H9 (cell line): ENCODE data around the gene CPNE2. TPM values are rescaled to one million over a fixed set of nuclear protein-coding genes. Genes with fewer than 3 reads are reported as not detected.

Experiments used
- DNase-seq: peaks from one replicate; pipeline ENCODE4 v3.0.0-alpha.2; 2017
- H2AFZ ChIP-seq: one replicate; pipeline ENCODE4 v1.6.1; 2013; ENCODE audit warnings: mild to moderate bottlenecking, low read length, control low read depth, moderate library complexity
- H2AK5ac ChIP-seq: 2 replicates; pipeline ENCODE4 v1.6.1; 2013; ENCODE audit warnings: low read length, control low read depth, mixed read lengths; ENCODE audit not compliant: insufficient read length
- H2BK120ac ChIP-seq: one replicate; pipeline ENCODE4 v1.6.1; 2013; ENCODE audit warnings: low read depth, mild to moderate bottlenecking, low read length, control low read depth, inconsistent platforms; ENCODE audit not compliant: poor library complexity, severe bottlenecking
- H2BK12ac ChIP-seq: 2 replicates; pipeline ENCODE4 v1.6.1; 2013; ENCODE audit warnings: low read length, control low read depth, mixed read lengths, low read depth; ENCODE audit not compliant: insufficient read length
- H2BK15ac ChIP-seq: 2 replicates; pipeline ENCODE4 v1.6.1; 2013; ENCODE audit warnings: low read depth, low read length, control low read depth
- H2BK20ac ChIP-seq: one replicate; pipeline ENCODE4 v1.6.1; 2013; ENCODE audit warnings: low read depth, mild to moderate bottlenecking, low read length, control low read depth, inconsistent platforms; ENCODE audit not compliant: poor library complexity, severe bottlenecking
- H2BK5ac ChIP-seq: 2 replicates; pipeline ENCODE4 v1.6.1; 2013; ENCODE audit warnings: low read length, control low read depth, mixed read lengths; ENCODE audit not compliant: insufficient read length
- H3K14ac ChIP-seq: 2 replicates; pipeline ENCODE4 v1.6.1; 2013; ENCODE audit warnings: low read length, control low read depth; ENCODE audit not compliant: insufficient read depth
- H3K18ac ChIP-seq: 2 replicates; pipeline ENCODE4 v1.6.1; 2013; ENCODE audit warnings: low read depth, mild to moderate bottlenecking, mixed read lengths, low read length, control low read depth; ENCODE audit not compliant: insufficient read length
- H3K23ac ChIP-seq: 2 replicates; pipeline ENCODE4 v1.6.1; 2013; ENCODE audit warnings: low read length, control low read depth, mixed read lengths, low read depth; ENCODE audit not compliant: insufficient read length
- H3K23me2 ChIP-seq: 2 replicates; pipeline ENCODE4 v1.6.1; 2013; ENCODE audit warnings: low read depth, mild to moderate bottlenecking, mixed read lengths, low read length, control low read depth; ENCODE audit not compliant: insufficient read length, poor library complexity, severe bottlenecking
- H3K27ac ChIP-seq: 2 replicates; pipeline ENCODE4 v1.5.1; 2013; ENCODE audit warnings: low read length, control low read depth, mixed read lengths, low read depth; ENCODE audit not compliant: insufficient read length
- H3K27me3 ChIP-seq: 2 replicates; pipeline ENCODE4 v1.6.1; 2013; ENCODE audit warnings: low read length, control low read depth, inconsistent platforms; ENCODE audit not compliant: insufficient read depth
- H3K4ac ChIP-seq: 2 replicates; pipeline ENCODE4 v1.6.1; 2013; ENCODE audit warnings: low read depth, mild to moderate bottlenecking, control low read depth, inconsistent platforms, low read length, moderate library complexity
- H3K4me1 ChIP-seq: 2 replicates; pipeline ENCODE4 v1.6.1; 2013; ENCODE audit warnings: low read length, control low read depth, inconsistent platforms; ENCODE audit not compliant: insufficient read depth
- H3K4me2 ChIP-seq: 2 replicates; pipeline ENCODE4 v1.6.1; 2013; ENCODE audit warnings: low read length, control low read depth, mixed read lengths; ENCODE audit not compliant: insufficient read length, insufficient read depth
- H3K56ac ChIP-seq: 2 replicates; pipeline ENCODE4 v1.6.1; 2013; ENCODE audit warnings: low read depth, mild to moderate bottlenecking, mixed read lengths, low read length, control low read depth; ENCODE audit not compliant: insufficient read length
- H3K79me1 ChIP-seq: 2 replicates; pipeline ENCODE4 v1.6.1; 2013; ENCODE audit warnings: low read depth, mild to moderate bottlenecking, moderate library complexity, low read length, control low read depth, inconsistent platforms; ENCODE audit not compliant: insufficient read depth, poor library complexity, severe bottlenecking
- H3K79me2 ChIP-seq: 2 replicates; pipeline ENCODE4 v1.6.1; 2013; ENCODE audit warnings: low read length, control low read depth, inconsistent platforms; ENCODE audit not compliant: insufficient read depth
- H3K9ac ChIP-seq: 2 replicates; pipeline ENCODE4 v1.6.1; 2013; ENCODE audit warnings: low read length, control low read depth, mixed read lengths; ENCODE audit not compliant: insufficient read length; ENCODE audit errors: extremely low read depth
- H3K9me3 ChIP-seq: one replicate; pipeline ENCODE4 v1.6.1; 2013; ENCODE audit warnings: low read depth, low read length, inconsistent platforms; ENCODE audit not compliant: control insufficient read depth
- H3T11ph ChIP-seq: one replicate; pipeline ENCODE4 v1.6.1; 2013; ENCODE audit warnings: mild to moderate bottlenecking, low read length, control low read depth, inconsistent platforms
- H4K20me1 ChIP-seq: one replicate; pipeline ENCODE4 v1.6.1; 2013; ENCODE audit not compliant: control insufficient read depth, insufficient read length, insufficient read depth
- H4K5ac ChIP-seq: 2 replicates; pipeline ENCODE4 v1.6.1; 2013; ENCODE audit warnings: low read depth, mild to moderate bottlenecking, mixed read lengths, low read length, control low read depth; ENCODE audit not compliant: insufficient read length
- H4K8ac ChIP-seq: replicated peaks from 2 replicates; pipeline ENCODE4 v1.6.1; 2013; ENCODE audit warnings: low read length, control low read depth, mixed read lengths, low read depth; ENCODE audit not compliant: insufficient read length
- H4K91ac ChIP-seq: 2 replicates; pipeline ENCODE4 v1.6.1; 2013; ENCODE audit warnings: low read depth, mild to moderate bottlenecking, moderate library complexity, mixed read lengths, low read length, control low read depth; ENCODE audit not compliant: insufficient read length
- H3K27ac Mint-ChIP-seq, 3 experiments: 2 replicates in 2 of 3; 3 replicates in 1 of 3; pipeline ENCODE4 v1.8.0; 2020 to 2021; ENCODE audit warnings: mixed read lengths in 3 of 3, mild to moderate bottlenecking in 1 of 3, moderate library complexity in 1 of 3
- H3K27me3 Mint-ChIP-seq: 2 replicates; pipeline ENCODE4 v1.8.0; 2021; ENCODE audit warnings: low read depth, mild to moderate bottlenecking, moderate library complexity, mixed read lengths
- H3K36me3 Mint-ChIP-seq, 3 experiments: 2 replicates in 2 of 3; 3 replicates in 1 of 3; pipeline ENCODE4 v1.8.0; 2020 to 2021; ENCODE audit warnings: low read depth in 3 of 3, mixed read lengths in 3 of 3; ENCODE audit not compliant: insufficient read depth in 1 of 3
- H3K4me1 Mint-ChIP-seq, 2 experiments: 2 replicates each; pipeline ENCODE4 v1.8.0; 2020; ENCODE audit warnings: mixed read lengths in 2 of 2
- H3K4me3 Mint-ChIP-seq, 2 experiments: 2 replicates in 1 of 2; 3 replicates in 1 of 2; pipeline ENCODE4 v1.8.0; 2020 to 2021; ENCODE audit warnings: mild to moderate bottlenecking in 2 of 2, mixed read lengths in 2 of 2, moderate library complexity in 1 of 2
- H3K9me3 Mint-ChIP-seq, 2 experiments: 2 replicates in 1 of 2; 3 replicates in 1 of 2; pipeline ENCODE4 v1.8.0; 2020; ENCODE audit warnings: mild to moderate bottlenecking in 2 of 2, mixed read lengths in 2 of 2, moderate library complexity in 1 of 2
- CTCF ChIP-seq: fragments of 200-600 bp; sonication (generic); conservative IDR thresholded peaks from 3 replicates; pipeline ENCODE4 v1.8.0; 2021; ENCODE audit warnings: antibody characterized with exemption, mild to moderate bottlenecking
- WGBS: extraction: QIAGEN DNeasy Blood & Tissue Kit; methylation state at CpG from one replicate; pipeline ENCODE4 v1.1.7; 2013; ENCODE audit warnings: missing lambda C conversion rate, low lambda C conversion rate, mixed read lengths; ENCODE audit not compliant: insufficient read length; ENCODE audit errors: extremely low coverage; 5-methylcytosine and 5-hydroxymethylcytosine counted together
- total RNA-seq: library from RNA; stranded (reverse); gene quantifications from 2 replicates; pipeline ENCODE4 v1.2.1, GENCODE V29; 2021

The CPNE2 gene
- total RNA-seq, 1 experiment from 2014 or later: 8.0 TPM

- H2AK5ac ChIP-seq: no peak overlapping the region
- no peak overlapping the region for H3K18ac ChIP-seq
- no peak overlapping the region for H4K8ac ChIP-seq
- no peaks in the 10 kb centered on the region for H3K79me2 ChIP-seq
- no peak overlapping the region; the same call in 1 of the 2 replicates for H3K4ac ChIP-seq
- no peak overlapping the region for H2BK5ac ChIP-seq
- peaks cover 15 to 17% of the 10 kb centered on the region in 2 experiments for H3K4me1 Mint-ChIP-seq
- no peak overlapping the region for H3K23ac ChIP-seq
- no CpG with 5 or more reads among the region's 24 CpGs for WGBS
- H2AFZ ChIP-seq: peak overlapping the region; percentile 6
- H3K27me3 ChIP-seq: peaks cover 3% of the 10 kb centered on the region; the same call in 1 of the 2 replicates
- H4K5ac ChIP-seq: no peak overlapping the region
- no peak overlapping the region for H3K27ac ChIP-seq
- H3K9me3 Mint-ChIP-seq: peaks cover 0 to 5% of the 10 kb centered on the region in 2 experiments; a peak in 2 of 5 replicates
- no peaks in the 10 kb centered on the region for H3K79me1 ChIP-seq
- no peaks in the 10 kb centered on the region for H3K9me3 ChIP-seq
- H2BK20ac ChIP-seq: no peak overlapping the region
- peaks cover 0 to 5% (median 0%) of the 10 kb centered on the region in 3 experiments; a peak in 4 of 7 replicates for H3K36me3 Mint-ChIP-seq
- H4K20me1 ChIP-seq: no peaks in the 10 kb centered on the region
- no peak overlapping the region for H3T11ph ChIP-seq
- no peak overlapping the region for H2BK15ac ChIP-seq
- no peak for TF ChIP-seq CTCF
- H4K91ac ChIP-seq: no peak overlapping the region
- H3K14ac ChIP-seq: peak overlapping the region; percentile 69; the same call in 1 of the 2 replicates
- no peak overlapping the region for H2BK120ac ChIP-seq
- H3K4me1 ChIP-seq: no peaks in the 10 kb centered on the region
- no peak overlapping the region for H2BK12ac ChIP-seq
- H3K4me2 ChIP-seq: peak overlapping the region; percentile 90
- peak; percentile 76 for DNase-seq
- peaks cover 53% of the 10 kb centered on the region for H3K27me3 Mint-ChIP-seq
- no peak overlapping the region for H3K9ac ChIP-seq
- H3K23me2 ChIP-seq: peaks cover 18% of the 10 kb centered on the region
- H3K4me3 Mint-ChIP-seq: peak overlapping the region; percentile 71 to 85
- H3K27ac Mint-ChIP-seq: no peak overlapping the region
- H3K56ac ChIP-seq: no peak overlapping the region
Measured at GRCh38 chr16:57091200-57091974, 996 bp upstream of the CPNE2 start.
